Measurements from ENCODE around the gene CACNA1I. TPM values are rescaled to one million over a fixed set of nuclear protein-coding genes. Genes with fewer than 3 reads are reported as not detected.

CACNA1I gene
- total and polyA plus RNA-seq, 2 of the 8 experiments (the other 6 are each of a cell fraction or from before 2014, with no cell fraction given) = 0.77 to 1.2 TPM

DNA sequence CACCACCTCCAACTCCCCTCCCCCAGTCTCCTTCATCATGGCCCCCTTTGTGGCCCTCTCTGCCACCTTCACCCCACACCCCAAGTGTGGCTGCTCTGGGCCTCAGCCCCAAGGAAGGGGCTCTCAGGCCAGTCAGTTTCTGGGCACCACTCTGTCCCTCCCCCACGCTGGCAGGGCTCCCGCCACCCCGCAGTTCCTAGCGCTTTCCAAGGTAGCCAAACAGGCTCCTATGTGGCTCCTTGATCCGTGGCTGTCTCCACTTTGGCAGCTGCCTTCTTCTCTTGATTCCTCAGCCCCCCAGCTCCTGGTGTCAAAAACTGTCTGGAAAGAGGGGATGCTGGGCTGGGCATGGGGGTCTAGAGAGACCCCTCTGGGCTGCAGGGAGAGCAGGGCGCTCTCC, 10.4 kb upstream of the CACNA1I start:
- no peak overlapping the region for H3K4ac ChIP-seq (replicated peaks; ENCODE audit: insufficient read length, low read depth, low read length)
- peaks cover 0 to 17% of the 10 kb centered on the region in 2 experiments for H4K20me1 ChIP-seq (replicated peaks in 1 of 2; ENCODE audit: control insufficient read depth in 1 of 2, insufficient read depth in 2 of 2, low read length in 2 of 2)
- peaks cover 0 to 3% (median 0%) of the 10 kb centered on the region in 4 experiments; a peak in 2 of 8 replicates for H3K36me3 ChIP-seq (ENCODE audit: control insufficient read depth in 2 of 4, insufficient read depth in 4 of 4, low read length in 3 of 4)
- peaks cover 0 to 4% of the 10 kb centered on the region in 2 experiments; a peak in 2 of 4 replicates for H3K79me2 ChIP-seq (ENCODE audit: control insufficient read depth in 1 of 2, insufficient read depth in 2 of 2, low read length in 2 of 2)
- no peak overlapping the region for H3K9ac ChIP-seq (replicated peaks in 1 of 4; ENCODE audit: extremely low read depth in 1 of 4, low read depth in 3 of 4, low read length in 3 of 4)
- no peak overlapping the region for H3K23ac ChIP-seq (ENCODE audit: insufficient read length)
- H3K27ac ChIP-seq (ENCODE audit: low read depth, low read length) = no peak overlapping the region
- H2AFZ ChIP-seq (ENCODE audit: low read length) = no peak overlapping the region
- H2AK5ac ChIP-seq (ENCODE audit: low read depth, low read length) = no peak overlapping the region
- ChIA-PET CTCF (ENCODE audit: partially characterized antibody) (interaction anchor here (0.7 to 5.3 kb wide), 29 partner anchors 9 to 464 kb away, joined by 3 to 47 read pairs (median 4); partner anchors contain the start of gene CACNA1I), POLR2A (ENCODE audit: partially characterized antibody) (interaction anchor here (1.0 to 1.3 kb wide), 4 partner anchors 17 to 76 kb away, joined by 3 to 4 read pairs (median 4); no protein-coding TSS in a partner anchor)
- H3K9me3 ChIP-seq (ENCODE audit: insufficient read depth in 2 of 2, low read depth in 1 of 2, low read length in 1 of 2) = 0 out of 4 replicates have a peak, but pooled peaks cover 0 to 5% of the 10 kb centered on the region in 2 experiments
- peaks cover 30 to 53% (median 48%) of the 10 kb centered on the region in 4 experiments for H3K27me3 ChIP-seq (replicated peaks in 1 of 4; ENCODE audit: control insufficient read depth in 3 of 4, extremely low read depth in 1 of 4, insufficient read depth in 3 of 4, low read length in 3 of 4)
- H2BK5ac ChIP-seq (ENCODE audit: low read depth, low read length) = peak overlapping the region; percentile 6; the same call in 1 of the 2 replicates
- no peak overlapping the region for H3K4me2 ChIP-seq (ENCODE audit: insufficient read depth in 1 of 2, low read depth in 2 of 2, low read length in 2 of 2)
- H2BK20ac ChIP-seq (ENCODE audit: low read length) = no peak overlapping the region
- no peak for DNase-seq (ENCODE audit: low read depth in 1 of 2, low spot score in 2 of 2)
- H2BK15ac ChIP-seq (ENCODE audit: low read length) = no peak overlapping the region
- no peak overlapping the region for H3K4me3 ChIP-seq (ENCODE audit: extremely low read depth in 1 of 4, insufficient read depth in 2 of 4, low read depth in 3 of 4, low read length in 4 of 4)
- peaks cover 4 to 21% (median 6%) of the 10 kb centered on the region in 4 experiments; a peak in 6 of 7 replicates for H3K4me1 ChIP-seq (replicated peaks in 1 of 4; ENCODE audit: control insufficient read depth in 3 of 4, insufficient read depth in 4 of 4, low read length in 3 of 4)
- H3K23me2 ChIP-seq (ENCODE audit: low read depth, low read length) = peaks cover 10% of the 10 kb centered on the region; the same call in 1 of the 2 replicates
- H3K18ac ChIP-seq (ENCODE audit: extremely low read depth, low read length) = no peak overlapping the region
- no peak overlapping the region for H4K5ac ChIP-seq (ENCODE audit: insufficient read length, low read depth, low read length)
- H3K14ac ChIP-seq (ENCODE audit: insufficient read length) = no peak overlapping the region
- no peak overlapping the region for H4K8ac ChIP-seq (ENCODE audit: extremely low read depth, insufficient read depth, low read length)
- peaks cover 9% of the 10 kb centered on the region; the same call in 1 of the 2 replicates for H3K79me1 ChIP-seq (ENCODE audit: low read depth, low read length)
- FAIRE-seq = no peak
- H3K56ac ChIP-seq (replicated peaks; ENCODE audit: insufficient read length, low read depth, low read length) = no peak overlapping the region
- H2BK12ac ChIP-seq (ENCODE audit: low read depth, low read length) = peak overlapping the region; percentile 75; the same call in 1 of the 2 replicates
- H2BK120ac ChIP-seq (replicated peaks; ENCODE audit: low read depth, low read length) = no peak overlapping the region
- H4K91ac ChIP-seq (replicated peaks; ENCODE audit: insufficient read length, low read length) = no peak overlapping the region
- WGBS, 2 experiments (ENCODE audit: extremely low coverage in 1 of 2, insufficient coverage in 1 of 2, insufficient read length in 1 of 2, insufficient replicate concordance in 2 of 2, low coverage in 1 of 2, low lambda C conversion rate in 2 of 2, missing lambda C conversion rate in 1 of 2) = 83% methylated on average over 5 of the region's 6 CpGs; no CpG with 5 or more reads in 1 of the 2 experiments
- TF ChIP-seq TBP (IDR thresholded peaks at IDR 0.05; ENCODE audit: low read depth, low read length) (no peak), POLR2AphosphoS5 (IDR thresholded peaks at IDR 0.05; ENCODE audit: low read depth, low read length) (no peak), RAD21 (IDR thresholded peaks at IDR 0.05 in 1 of 2, conservative IDR thresholded peaks at IDR 0.05 in 1 of 2; ENCODE audit: low read depth in 2 of 2, low read length in 2 of 2) (no peak), SIN3A (conservative IDR thresholded peaks at IDR 0.05 in 1 of 2, IDR thresholded peaks at IDR 0.05 in 1 of 2; ENCODE audit: low read depth in 1 of 2, low read length in 2 of 2) (no peak), KDM1A (IDR thresholded peaks at IDR 0.05; ENCODE audit: borderline replicate concordance, low read length) (no peak), NANOG (IDR thresholded peaks at IDR 0.05; ENCODE audit: insufficient read depth, low read depth, low read length, poor library complexity, severe bottlenecking) (no peak), FOSL1 (IDR thresholded peaks at IDR 0.05; ENCODE audit: insufficient read depth, low read depth, low read length) (no peak), CEBPB (IDR thresholded peaks at IDR 0.05; ENCODE audit: low read depth, low read length) (no peak), TAF1 (IDR thresholded peaks at IDR 0.05; ENCODE audit: low read depth, low read length) (no peak), NRF1 (IDR thresholded peaks at IDR 0.05; ENCODE audit: low read depth, low read length) (no peak), TEAD4 (IDR thresholded peaks at IDR 0.05; ENCODE audit: low read depth, low read length) (no peak)
